Mesendoderm (in vitro differentiated cells): ENCODE data around the gene IKBKE.

ENCODE experiments used
- DNase-seq: peaks from one replicate; pipeline ENCODE4 v3.0.0; 2013
- H2AK5ac ChIP-seq: 2 replicates; pipeline ENCODE4 v1.6.1; 2013; ENCODE audit warnings: low read length, inconsistent platforms
- H2BK120ac ChIP-seq: 2 replicates; pipeline ENCODE4 v1.6.1; 2013; ENCODE audit warnings: low read depth, mild to moderate bottlenecking, low read length, moderate library complexity, mixed read lengths
- H2BK15ac ChIP-seq: replicated peaks from 2 replicates; pipeline ENCODE4 v1.6.1; 2013; ENCODE audit warnings: low read depth, mild to moderate bottlenecking, moderate library complexity
- H2BK5ac ChIP-seq: 2 replicates; pipeline ENCODE4 v1.6.1; 2013; ENCODE audit warnings: low read length, inconsistent platforms
- H3K18ac ChIP-seq: 2 replicates; pipeline ENCODE4 v1.6.1; 2013; ENCODE audit warnings: mild to moderate bottlenecking, low read length, mixed read lengths
- H3K23ac ChIP-seq: one replicate; pipeline ENCODE4 v1.6.1; 2013; ENCODE audit warnings: low read length
- H3K27ac ChIP-seq: 2 replicates; pipeline ENCODE4 v1.5.1; 2013; ENCODE audit warnings: low read depth, mild to moderate bottlenecking, inconsistent platforms, low read length, moderate library complexity
- H3K27me3 ChIP-seq: 2 replicates; pipeline ENCODE4 v1.6.1; 2013; ENCODE audit warnings: low read length, control low read depth, mild to moderate bottlenecking, inconsistent platforms; ENCODE audit not compliant: insufficient read depth, poor library complexity
- H3K36me3 ChIP-seq: 2 replicates; pipeline ENCODE4 v1.6.1; 2013; ENCODE audit warnings: low read length, inconsistent platforms; ENCODE audit not compliant: control insufficient read depth, insufficient read depth
- H3K4ac ChIP-seq: one replicate; pipeline ENCODE4 v1.6.1; 2013; ENCODE audit warnings: low read depth, mild to moderate bottlenecking, low read length, moderate library complexity
- H3K4me1 ChIP-seq: 2 replicates; pipeline ENCODE4 v1.6.1; 2013; ENCODE audit warnings: low read depth, low read length, inconsistent platforms; ENCODE audit not compliant: control insufficient read depth
- H3K4me2 ChIP-seq: 2 replicates; pipeline ENCODE4 v1.6.1; 2013; ENCODE audit warnings: low read length
- H3K4me3 ChIP-seq: 2 replicates; pipeline ENCODE4 v1.5.1; 2013; ENCODE audit warnings: mild to moderate bottlenecking, low read length
- H3K56ac ChIP-seq: one replicate; pipeline ENCODE4 v1.6.1; 2013; ENCODE audit warnings: low read length
- H3K79me1 ChIP-seq: 2 replicates; pipeline ENCODE4 v1.6.1; 2013; ENCODE audit warnings: low read length, inconsistent platforms
- H3K79me2 ChIP-seq: 2 replicates; pipeline ENCODE4 v1.6.1; 2013; ENCODE audit warnings: mild to moderate bottlenecking, low read length; ENCODE audit not compliant: control insufficient read depth, insufficient read depth
- H3K9ac ChIP-seq: 2 replicates; pipeline ENCODE4 v1.6.1; 2013; ENCODE audit warnings: low read length, inconsistent platforms
- H4K5ac ChIP-seq: one replicate; pipeline ENCODE4 v1.6.1; 2013; ENCODE audit warnings: low read length
- H4K8ac ChIP-seq: one replicate; pipeline ENCODE4 v1.6.1; 2013; ENCODE audit warnings: low read depth, mild to moderate bottlenecking, control low read depth, low read length, moderate library complexity
- WGBS: extraction: QIAGEN DNeasy Blood & Tissue Kit; methylation state at CpG from one replicate; pipeline ENCODE4 v1.1.7; 2013; ENCODE audit warnings: low lambda C conversion rate, missing lambda C conversion rate; ENCODE audit not compliant: insufficient coverage; ENCODE audit errors: extremely low coverage; 5-methylcytosine and 5-hydroxymethylcytosine counted together

IKBKE gene

GRCh38 chr1:206505702-206506355, 35.6 kb downstream of the IKBKE start:
- Histone ChIP-seq H3K4me2 (no peak overlapping the region), H3K18ac (no peak overlapping the region), H3K23ac (no peak overlapping the region), H4K8ac (no peak overlapping the region), H3K4me3 (no peak overlapping the region), H2BK15ac (no peak overlapping the region), H3K27me3 (peaks cover 21% of the 10 kb centered on the region), H2BK120ac (no peak overlapping the region), H3K27ac (no peak overlapping the region), H3K79me2 (no peaks in the 10 kb centered on the region), H4K5ac (no peak overlapping the region), H3K36me3 (no peaks in the 10 kb centered on the region), H3K79me1 (no peaks in the 10 kb centered on the region), H3K56ac (no peak overlapping the region), H3K4me1 (no peaks in the 10 kb centered on the region), H2BK5ac (no peak overlapping the region), H2AK5ac (no peak overlapping the region), H3K9ac (no peak overlapping the region), H3K4ac (no peak overlapping the region)
- no CpG with 5 or more reads among the region's 10 CpGs for WGBS
- DNase-seq = peak; percentile 41

GRCh38 chr1:206506405-206507283, 36.4 kb downstream of the IKBKE start:
- Histone ChIP-seq H4K8ac (no peak overlapping the region), H3K4me1 (no peaks in the 10 kb centered on the region), H2BK5ac (no peak overlapping the region), H3K56ac (peak overlapping the region; percentile 73), H3K27ac (no peak overlapping the region), H2BK120ac (no peak overlapping the region), H3K79me1 (no peaks in the 10 kb centered on the region), H3K23ac (no peak overlapping the region), H3K27me3 (peaks cover 21% of the 10 kb centered on the region), H3K36me3 (no peaks in the 10 kb centered on the region), H4K5ac (no peak overlapping the region), H3K4ac (no peak overlapping the region), H3K4me3 (peak overlapping the region; percentile 49), H2AK5ac (no peak overlapping the region), H3K9ac (peak overlapping the region; percentile 33), H3K79me2 (no peaks in the 10 kb centered on the region), H2BK15ac (no peak overlapping the region), H3K18ac (no peak overlapping the region), H3K4me2 (peak overlapping the region; percentile 83)
- WGBS = no CpG with 5 or more reads among the region's 48 CpGs
- DNase-seq = no peak

DNA sequence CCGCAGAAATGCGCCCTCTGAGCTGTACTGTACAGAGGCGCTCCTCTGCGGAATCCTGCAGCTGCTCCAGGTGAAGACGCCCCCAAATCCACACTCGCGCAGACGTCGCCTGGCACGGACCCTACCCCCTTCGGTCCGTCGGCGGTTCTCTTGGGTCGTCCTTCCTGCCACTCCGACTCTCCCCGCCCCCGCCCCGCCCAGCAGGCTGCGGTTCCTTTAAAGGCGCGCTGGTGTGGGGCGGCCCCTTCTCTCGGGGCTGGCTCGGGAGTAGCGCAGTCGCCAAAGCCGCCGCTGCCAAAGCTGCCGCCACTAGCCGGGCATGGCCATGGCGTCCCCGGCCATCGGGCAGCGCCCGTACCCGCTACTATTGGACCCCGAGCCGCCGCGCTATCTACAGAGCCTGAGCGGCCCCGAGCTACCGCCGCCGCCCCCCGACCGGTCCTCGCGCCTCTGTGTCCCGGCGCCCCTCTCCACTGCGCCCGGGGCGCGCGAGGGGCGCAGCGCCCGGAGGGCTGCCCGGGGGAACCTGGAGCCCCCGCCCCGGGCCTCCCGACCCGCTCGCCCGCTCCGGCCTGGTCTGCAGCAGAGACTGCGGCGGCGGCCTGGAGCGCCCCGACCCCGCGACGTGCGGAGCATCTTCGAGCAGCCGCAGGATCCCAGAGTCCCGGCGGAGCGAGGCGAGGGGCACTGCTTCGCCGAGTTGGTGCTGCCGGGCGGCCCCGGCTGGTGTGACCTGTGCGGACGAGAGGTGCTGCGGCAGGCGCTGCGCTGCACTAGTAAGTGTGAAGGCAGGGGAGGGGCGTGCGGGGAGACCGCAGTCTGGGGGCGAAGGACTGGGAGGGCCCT, 37.2 kb downstream of the IKBKE start, which contains the start of gene RASSF5:
Gene RASSF5 (plus strand): TSS at position 248 of the 846 bp plus-strand sequence. CDS start 72 bp downstream, at position 320.
- H3K27me3 ChIP-seq = peaks cover 21% of the 10 kb centered on the region

DNA sequence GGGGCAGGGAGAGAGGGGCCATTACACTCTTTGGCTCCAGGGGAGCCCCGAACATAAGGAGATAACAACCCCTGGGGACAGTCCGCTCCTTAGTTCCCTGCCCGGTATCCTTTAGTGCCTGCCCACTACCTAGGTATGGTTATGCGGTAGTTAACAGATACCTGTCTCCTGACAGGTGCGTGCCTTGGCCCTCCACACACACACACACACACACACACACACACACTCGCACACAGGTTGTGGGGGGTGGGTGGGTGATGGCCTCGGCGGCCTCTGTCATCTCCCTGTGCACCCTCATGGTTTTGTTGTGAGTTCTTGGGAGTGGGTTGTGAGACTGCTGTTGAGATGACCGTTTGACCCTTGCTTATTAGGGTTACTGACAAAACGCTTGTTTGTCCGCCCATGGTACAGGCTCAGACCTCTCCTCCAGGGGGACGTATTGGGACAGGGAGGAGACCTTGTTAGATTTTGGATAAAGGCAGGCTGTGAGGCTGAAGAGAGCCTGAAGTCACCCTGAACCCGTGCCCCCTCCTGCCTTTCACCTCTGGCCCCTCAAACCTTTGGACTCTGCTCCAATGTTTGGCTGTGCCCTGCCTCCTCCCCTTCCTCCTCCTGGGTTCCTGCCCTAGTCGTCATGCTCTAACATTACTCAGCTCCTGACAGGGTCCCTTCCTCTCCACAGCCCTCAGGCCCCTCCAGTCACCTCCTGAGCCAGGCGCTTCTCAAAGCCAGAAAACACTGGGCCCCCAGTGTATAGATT, 38.0 kb downstream of the IKBKE start:
- no peak overlapping the region for H3K4me2 ChIP-seq
- no peak overlapping the region for H3K4me3 ChIP-seq
- peaks cover 21% of the 10 kb centered on the region for H3K27me3 ChIP-seq
- H3K56ac ChIP-seq = no peak overlapping the region
- H3K27ac ChIP-seq = no peak overlapping the region
- no peak overlapping the region for H2BK15ac ChIP-seq
- no peak overlapping the region for H3K4ac ChIP-seq
- WGBS = no CpG with 5 or more reads among the region's 15 CpGs
- H4K8ac ChIP-seq = no peak overlapping the region
- H3K79me1 ChIP-seq = no peaks in the 10 kb centered on the region
- H2AK5ac ChIP-seq = no peak overlapping the region
- no peak for DNase-seq
- H4K5ac ChIP-seq = no peak overlapping the region
- H3K9ac ChIP-seq = no peak overlapping the region
- H3K4me1 ChIP-seq = no peaks in the 10 kb centered on the region
- no peak overlapping the region for H3K18ac ChIP-seq
- no peaks in the 10 kb centered on the region for H3K36me3 ChIP-seq
- H3K23ac ChIP-seq = no peak overlapping the region
- H2BK120ac ChIP-seq = no peak overlapping the region
- no peak overlapping the region for H2BK5ac ChIP-seq
- no peaks in the 10 kb centered on the region for H3K79me2 ChIP-seq

More for the DNA sequence above, 37.2 kb downstream of the IKBKE start, which contains the start of gene RASSF5:
- H3K4me2 ChIP-seq = peak within 1 kb of the TSS; percentile 83
- no peak within 1 kb of the TSS for H3K23ac ChIP-seq
- no peaks in the 10 kb centered on the region for H3K79me2 ChIP-seq
- H3K79me1 ChIP-seq = no peaks in the 10 kb centered on the region
- H2AK5ac ChIP-seq = no peak within 1 kb of the TSS
- H4K5ac ChIP-seq = no peak within 1 kb of the TSS
- H2BK15ac ChIP-seq = no peak within 1 kb of the TSS
- peak within 1 kb of the TSS; percentile 33 for H3K9ac ChIP-seq
- peak within 1 kb of the TSS; percentile 49 for H3K4me3 ChIP-seq
- peak; percentile 79 for DNase-seq
- no peak within 1 kb of the TSS for H3K4ac ChIP-seq
- H3K56ac ChIP-seq = peak within 1 kb of the TSS; percentile 73
- H2BK5ac ChIP-seq = no peak within 1 kb of the TSS
- H3K4me1 ChIP-seq = no peaks in the 10 kb centered on the region
- peak within 1 kb of the TSS; percentile 22 for H3K18ac ChIP-seq
- no peak within 1 kb of the TSS for H2BK120ac ChIP-seq
- H3K36me3 ChIP-seq = no peaks in the 10 kb centered on the region
- WGBS = no CpG with 5 or more reads among the region's 97 CpGs
- H3K27ac ChIP-seq = no peak within 1 kb of the TSS
- H4K8ac ChIP-seq = no peak within 1 kb of the TSS

DNA sequence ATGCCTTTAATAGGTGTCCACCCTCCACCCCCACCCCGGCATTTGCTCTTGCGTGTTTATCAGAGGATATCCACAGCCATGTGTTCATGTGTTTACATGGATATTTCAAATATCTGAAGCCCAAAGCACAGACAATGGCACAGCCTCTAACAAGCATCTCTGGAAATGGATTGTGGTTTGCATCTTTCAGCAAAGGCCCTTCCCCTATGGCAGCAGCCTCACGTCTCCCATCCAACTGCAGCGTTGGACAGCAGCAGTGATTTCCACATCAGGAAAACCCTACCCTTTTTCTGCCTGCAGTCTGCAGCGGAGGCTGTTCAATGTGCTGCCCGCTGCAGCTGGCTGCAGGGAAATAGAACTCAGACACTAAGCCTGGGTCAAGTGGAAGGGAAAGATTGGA, 38.7 kb downstream of the IKBKE start:
- Histone ChIP-seq H3K27ac (no peak overlapping the region), H2AK5ac (no peak overlapping the region), H3K56ac (no peak overlapping the region), H3K18ac (no peak overlapping the region), H3K23ac (no peak overlapping the region), H3K4me2 (no peak overlapping the region), H3K27me3 (peaks cover 21% of the 10 kb centered on the region), H4K8ac (no peak overlapping the region), H2BK15ac (no peak overlapping the region), H3K36me3 (no peaks in the 10 kb centered on the region), H2BK120ac (no peak overlapping the region), H2BK5ac (no peak overlapping the region), H4K5ac (no peak overlapping the region), H3K4me1 (no peaks in the 10 kb centered on the region), H3K4me3 (no peak overlapping the region), H3K9ac (no peak overlapping the region), H3K4ac (no peak overlapping the region), H3K79me2 (no peaks in the 10 kb centered on the region), H3K79me1 (no peaks in the 10 kb centered on the region)
- WGBS = no CpG with 5 or more reads among the region's 6 CpGs
- DNase-seq = no peak
